Measurements from ENCODE around the gene TMPRSS11F.
"Not testable (repeated sequence)": the region's sequence is repeated elsewhere in the genome, so short reads cannot be mapped to it uniquely, and the experiment has no call there.

Gene TMPRSS11F

DNA sequence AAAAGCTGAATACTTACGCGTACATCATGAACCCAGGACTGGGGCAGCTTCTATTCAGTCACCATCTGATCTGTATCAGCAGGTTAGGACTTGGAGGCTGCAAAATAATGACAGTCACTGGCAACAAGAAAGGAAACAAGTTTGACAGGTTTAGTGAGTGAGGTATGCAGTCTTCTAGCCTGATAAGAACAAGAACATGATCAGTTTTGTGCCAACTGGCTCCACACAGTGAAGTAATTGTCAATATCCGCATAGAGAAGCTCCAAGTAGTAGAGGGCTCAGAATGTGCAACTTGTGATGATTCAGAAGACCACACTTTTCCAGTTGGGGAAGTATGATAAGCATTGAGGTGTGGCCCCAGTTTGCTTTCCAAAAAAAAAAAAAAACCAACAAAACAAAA, at the start of gene TMPRSS11F:
Gene TMPRSS11F, minus strand, starts transcription at position 77 of the 400 bp plus-strand sequence. Its CDS starts 49 bp downstream, at position 28.
- H3K9me3 ChIP-seq (ENCODE audit: control insufficient read depth, insufficient read depth, low read length) = no peaks in the 10 kb centered on the region
- H3K36me3 ChIP-seq (ENCODE audit: insufficient read depth, low read length) = no peaks in the 10 kb centered on the region
- no peaks in the 10 kb centered on the region for H3K4me1 ChIP-seq (ENCODE audit: insufficient read depth, low read length)
- H3K9ac ChIP-seq (ENCODE audit: low read depth, low read length) = no peak within 1 kb of the TSS

DNA sequence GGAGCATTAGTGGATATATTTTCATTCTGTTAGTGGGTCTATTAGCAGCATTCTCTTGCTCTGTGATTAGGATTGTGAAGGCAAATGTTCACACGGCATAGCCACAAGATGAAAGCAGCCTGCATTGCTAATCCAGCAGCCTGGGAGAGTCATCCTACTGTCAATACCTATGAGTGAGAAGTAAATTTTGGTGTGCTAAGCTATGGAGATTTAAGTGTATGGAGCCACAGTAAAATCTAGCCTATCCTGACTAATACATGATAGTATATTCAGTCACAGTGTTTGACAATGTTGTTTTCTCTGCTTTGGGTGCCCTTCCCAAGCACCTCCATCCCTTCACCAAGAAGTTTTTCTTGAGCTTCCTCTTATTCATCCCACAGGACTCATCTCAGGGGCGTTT, 47.2 kb upstream of the TMPRSS11F start:
- Histone ChIP-seq H3K36me3 (ENCODE audit: insufficient read depth, low read length) (no peaks in the 10 kb centered on the region), H3K4me1 (ENCODE audit: insufficient read depth, low read length) (no peaks in the 10 kb centered on the region; the same call in 1 of the 2 replicates), H3K9me3 (ENCODE audit: control insufficient read depth, insufficient read depth, low read length) (peaks cover 3% of the 10 kb centered on the region; the same call in 1 of the 2 replicates), H3K9ac (ENCODE audit: low read depth, low read length) (no peak overlapping the region)

DNA sequence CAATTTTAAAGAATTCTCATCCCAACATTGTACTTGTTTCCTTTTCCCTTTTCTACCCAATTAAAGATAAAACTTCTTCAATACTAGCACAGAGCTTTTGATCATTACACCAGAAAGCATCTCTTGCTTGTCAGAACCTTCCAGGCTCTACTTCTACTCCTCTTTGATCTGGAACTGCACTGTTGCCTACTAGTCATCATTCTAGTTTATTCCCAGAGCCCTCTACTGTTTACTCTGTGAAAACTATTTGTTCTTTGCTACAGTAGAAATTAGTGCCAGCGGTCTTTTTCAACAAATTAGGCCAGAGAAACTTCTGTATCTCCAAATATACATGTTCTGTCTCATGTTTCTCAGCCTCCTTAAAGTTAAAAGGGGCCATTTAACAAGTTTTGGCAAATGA, 46.8 kb upstream of the TMPRSS11F start:
- H3K4me1 ChIP-seq (ENCODE audit: insufficient read depth, low read length) = no peaks in the 10 kb centered on the region; the same call in 1 of the 2 replicates
- no peaks in the 10 kb centered on the region for H3K36me3 ChIP-seq (ENCODE audit: insufficient read depth, low read length)
- H3K9me3 ChIP-seq (ENCODE audit: control insufficient read depth, insufficient read depth, low read length) = peaks cover 3% of the 10 kb centered on the region; the same call in 1 of the 2 replicates
- no peak overlapping the region for H3K9ac ChIP-seq (ENCODE audit: low read depth, low read length)

DNA sequence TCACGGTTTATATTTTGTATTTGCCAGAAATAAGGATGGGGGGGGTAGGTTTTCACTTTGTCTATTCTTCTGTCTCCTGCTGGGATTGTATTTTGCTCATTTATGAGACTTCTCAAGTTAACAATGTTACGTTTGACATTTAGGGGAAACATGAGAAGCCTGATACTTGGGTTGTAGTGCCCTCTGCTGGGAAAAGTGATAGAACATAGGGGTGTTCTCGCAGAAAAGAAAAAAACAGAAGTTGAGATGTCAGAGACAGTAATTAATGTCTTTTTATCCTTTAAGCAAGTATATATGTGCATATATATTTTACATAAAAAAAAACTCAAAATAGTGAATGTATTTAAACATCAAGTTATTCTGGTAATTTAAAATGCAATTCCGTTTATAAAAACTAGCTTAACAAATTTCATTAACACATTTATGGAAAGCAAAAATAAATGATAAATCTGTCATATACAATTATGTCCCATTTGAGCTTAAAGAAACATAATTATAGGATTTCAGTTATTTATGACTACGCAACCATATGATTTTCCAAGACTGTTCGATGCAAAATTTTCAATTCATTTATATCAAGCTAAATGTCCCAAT, 46.0 kb upstream of the TMPRSS11F start:
- Histone ChIP-seq H3K9ac (ENCODE audit: low read depth, low read length) (no peak overlapping the region), H3K9me3 (ENCODE audit: control insufficient read depth, insufficient read depth, low read length) (peaks cover 3% of the 10 kb centered on the region; the same call in 1 of the 2 replicates), H3K4me1 (ENCODE audit: insufficient read depth, low read length) (no peaks in the 10 kb centered on the region; the same call in 1 of the 2 replicates), H3K36me3 (ENCODE audit: insufficient read depth, low read length) (no peaks in the 10 kb centered on the region)

DNA sequence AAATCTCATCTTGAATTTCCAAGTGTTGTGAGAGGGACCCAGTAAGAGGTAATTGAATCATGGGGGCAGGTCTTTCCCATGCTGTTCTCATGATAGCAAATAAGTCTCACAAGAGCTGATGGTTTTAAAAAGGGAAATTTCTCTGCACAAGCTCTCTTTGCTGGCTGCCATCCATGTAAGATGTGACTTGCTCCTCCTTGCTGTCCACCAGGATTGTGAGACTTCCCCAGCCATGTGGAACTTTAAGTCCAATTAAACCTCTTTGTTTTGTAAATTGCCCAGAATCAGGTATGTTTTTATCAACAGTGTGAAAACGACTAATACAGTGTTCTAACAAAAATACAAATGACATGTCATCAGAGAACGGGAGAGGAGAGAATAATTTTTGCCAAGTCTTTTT, 44.7 kb upstream of the TMPRSS11F start:
- H3K9ac ChIP-seq (ENCODE audit: low read depth, low read length); H3K4me1 ChIP-seq (ENCODE audit: insufficient read depth, low read length); H3K36me3 ChIP-seq (ENCODE audit: insufficient read depth, low read length); H3K9me3 ChIP-seq (ENCODE audit: control insufficient read depth, insufficient read depth, low read length): not testable (repeated sequence)

DNA sequence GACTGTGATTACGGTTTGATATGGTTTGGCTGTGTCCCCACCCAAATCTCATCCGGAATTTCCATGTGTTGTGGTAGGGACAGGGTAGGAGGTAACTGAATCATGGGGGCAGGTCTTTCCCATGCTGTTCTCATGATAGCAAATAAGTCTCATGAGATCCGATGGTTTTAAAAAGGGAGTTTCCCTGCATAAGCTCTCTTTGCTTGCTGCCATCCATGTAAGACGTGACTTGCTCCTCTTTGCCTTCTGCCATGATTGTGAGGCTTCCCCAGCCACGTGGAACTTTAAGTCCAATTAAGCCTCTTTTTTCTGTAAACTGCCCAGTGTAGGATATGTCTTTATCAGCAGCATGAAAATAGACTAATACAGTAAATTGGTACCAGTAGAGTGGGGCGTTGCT, 42.5 kb upstream of the TMPRSS11F start:
- not testable (repeated sequence) for H3K9me3 ChIP-seq (ENCODE audit: control insufficient read depth, insufficient read depth, low read length); H3K36me3 ChIP-seq (ENCODE audit: insufficient read depth, low read length); H3K4me1 ChIP-seq (ENCODE audit: insufficient read depth, low read length); H3K9ac ChIP-seq (ENCODE audit: low read depth, low read length)

DNA sequence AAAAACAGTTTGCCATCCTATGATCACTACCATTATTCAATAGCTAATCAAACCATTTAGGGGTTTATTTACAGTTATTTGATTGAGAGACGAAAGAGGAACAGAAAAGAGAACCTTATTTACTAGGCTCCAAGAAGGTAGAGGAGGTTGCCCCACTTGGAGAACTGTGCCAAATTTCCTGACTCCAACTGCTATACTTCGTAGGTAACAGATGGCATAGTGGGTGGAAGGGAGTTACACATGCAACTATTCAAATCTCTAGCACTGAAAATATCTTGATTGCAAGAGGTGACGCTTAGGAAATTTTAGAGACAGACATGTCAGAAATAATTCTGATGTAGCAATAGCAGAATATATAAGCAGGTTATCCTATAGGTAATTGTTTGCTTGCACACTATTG, 38.0 kb upstream of the TMPRSS11F start:
- no peaks in the 10 kb centered on the region for H3K9me3 ChIP-seq (ENCODE audit: control insufficient read depth, insufficient read depth, low read length)
- H3K36me3 ChIP-seq (ENCODE audit: insufficient read depth, low read length) = no peaks in the 10 kb centered on the region
- H3K9ac ChIP-seq (ENCODE audit: low read depth, low read length) = no peak overlapping the region
- no peaks in the 10 kb centered on the region for H3K4me1 ChIP-seq (ENCODE audit: insufficient read depth, low read length)

DNA sequence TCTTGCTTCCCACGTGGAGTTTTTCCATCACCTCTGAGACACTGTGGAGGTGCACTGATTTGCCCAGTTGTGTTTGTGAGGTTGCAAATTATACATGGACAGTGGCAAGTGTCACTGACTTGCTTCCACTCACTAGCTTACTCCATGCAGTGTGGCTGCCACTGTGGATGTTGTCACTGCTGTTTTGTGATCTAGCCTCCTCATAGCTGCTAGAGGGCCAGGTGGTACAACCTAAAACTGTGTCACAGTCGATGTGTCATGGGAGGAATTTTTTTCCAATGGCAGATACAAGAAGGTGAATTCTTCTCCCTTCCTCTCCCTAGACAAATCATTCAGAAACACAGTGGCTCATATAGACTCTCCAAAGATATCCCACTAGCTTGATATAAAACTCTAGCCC, 37.5 kb upstream of the TMPRSS11F start:
- H3K4me1 ChIP-seq (ENCODE audit: insufficient read depth, low read length) = no peaks in the 10 kb centered on the region
- H3K36me3 ChIP-seq (ENCODE audit: insufficient read depth, low read length) = no peaks in the 10 kb centered on the region
- H3K9ac ChIP-seq (ENCODE audit: low read depth, low read length) = no peak overlapping the region
- no peaks in the 10 kb centered on the region for H3K9me3 ChIP-seq (ENCODE audit: control insufficient read depth, insufficient read depth, low read length)

DNA sequence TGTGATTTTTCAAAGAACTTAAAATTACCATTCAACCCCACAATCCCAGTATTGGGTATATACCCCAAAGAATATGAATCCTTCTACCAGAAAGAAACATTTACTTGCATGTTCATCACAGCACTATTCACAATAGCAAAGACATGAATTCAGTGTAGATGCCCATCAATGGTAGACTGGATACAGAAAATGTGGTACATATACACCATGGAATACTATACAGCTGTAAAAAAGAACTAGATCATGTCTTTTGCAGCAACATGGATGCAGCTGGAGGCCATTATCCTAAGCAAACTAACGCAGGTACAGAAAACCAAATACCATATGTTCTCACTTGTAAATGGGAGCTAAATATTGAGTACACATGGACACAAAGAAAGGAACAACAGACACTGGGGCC, 34.1 kb upstream of the TMPRSS11F start:
- H3K9ac ChIP-seq (ENCODE audit: low read depth, low read length) = no peak overlapping the region
- H3K36me3 ChIP-seq (ENCODE audit: insufficient read depth, low read length) = no peaks in the 10 kb centered on the region
- H3K4me1 ChIP-seq (ENCODE audit: insufficient read depth, low read length) = no peaks in the 10 kb centered on the region
- no peaks in the 10 kb centered on the region for H3K9me3 ChIP-seq (ENCODE audit: control insufficient read depth, insufficient read depth, low read length)

DNA sequence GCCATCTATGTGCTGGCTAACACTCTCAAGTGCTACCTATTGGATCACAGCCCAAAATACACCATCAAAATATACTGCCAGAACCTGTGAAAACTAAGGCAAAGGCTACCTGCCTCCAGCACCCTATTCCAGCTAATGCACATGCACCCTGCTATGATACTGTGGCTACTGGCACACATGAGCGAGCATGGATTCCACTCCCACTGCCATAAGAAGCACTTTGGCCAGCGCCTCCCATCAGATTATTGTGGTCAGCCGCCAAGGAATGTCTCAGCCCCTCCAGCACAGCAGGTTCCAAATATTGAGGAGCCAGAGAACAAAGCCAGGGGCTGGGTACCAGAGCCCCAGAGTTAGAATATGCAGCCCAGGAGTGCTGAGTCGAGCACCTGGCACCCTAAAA, 32.5 kb upstream of the TMPRSS11F start:
- H3K36me3 ChIP-seq (ENCODE audit: insufficient read depth, low read length) = no peaks in the 10 kb centered on the region
- no peaks in the 10 kb centered on the region for H3K9me3 ChIP-seq (ENCODE audit: control insufficient read depth, insufficient read depth, low read length)
- no peaks in the 10 kb centered on the region for H3K4me1 ChIP-seq (ENCODE audit: insufficient read depth, low read length)
- H3K9ac ChIP-seq (ENCODE audit: low read depth, low read length) = no peak overlapping the region

DNA sequence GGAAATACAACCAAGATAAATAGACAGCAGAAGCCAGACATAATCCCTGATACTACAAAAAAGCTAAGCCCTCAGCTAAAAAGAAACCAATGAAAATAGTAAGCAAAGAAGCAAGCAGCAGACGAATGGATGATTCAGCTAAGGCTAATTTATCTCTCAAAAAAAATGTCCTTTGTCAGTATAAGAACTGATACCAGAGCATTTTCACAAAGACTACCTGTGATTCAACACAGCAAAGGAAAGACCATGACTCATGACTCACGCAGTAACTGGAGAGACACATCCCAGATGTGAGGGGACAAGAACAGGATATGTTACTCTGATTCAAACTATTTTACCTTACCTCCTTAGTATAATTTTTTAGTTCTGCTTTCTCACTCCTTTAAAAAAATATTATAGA, 22.7 kb upstream of the TMPRSS11F start:
- peaks cover 9% of the 10 kb centered on the region; the same call in 1 of the 2 replicates for H3K4me1 ChIP-seq (ENCODE audit: insufficient read depth, low read length)
- H3K9ac ChIP-seq (ENCODE audit: low read depth, low read length) = no peak overlapping the region
- no peaks in the 10 kb centered on the region for H3K9me3 ChIP-seq (ENCODE audit: control insufficient read depth, insufficient read depth, low read length)
- H3K36me3 ChIP-seq (ENCODE audit: insufficient read depth, low read length) = no peaks in the 10 kb centered on the region

DNA sequence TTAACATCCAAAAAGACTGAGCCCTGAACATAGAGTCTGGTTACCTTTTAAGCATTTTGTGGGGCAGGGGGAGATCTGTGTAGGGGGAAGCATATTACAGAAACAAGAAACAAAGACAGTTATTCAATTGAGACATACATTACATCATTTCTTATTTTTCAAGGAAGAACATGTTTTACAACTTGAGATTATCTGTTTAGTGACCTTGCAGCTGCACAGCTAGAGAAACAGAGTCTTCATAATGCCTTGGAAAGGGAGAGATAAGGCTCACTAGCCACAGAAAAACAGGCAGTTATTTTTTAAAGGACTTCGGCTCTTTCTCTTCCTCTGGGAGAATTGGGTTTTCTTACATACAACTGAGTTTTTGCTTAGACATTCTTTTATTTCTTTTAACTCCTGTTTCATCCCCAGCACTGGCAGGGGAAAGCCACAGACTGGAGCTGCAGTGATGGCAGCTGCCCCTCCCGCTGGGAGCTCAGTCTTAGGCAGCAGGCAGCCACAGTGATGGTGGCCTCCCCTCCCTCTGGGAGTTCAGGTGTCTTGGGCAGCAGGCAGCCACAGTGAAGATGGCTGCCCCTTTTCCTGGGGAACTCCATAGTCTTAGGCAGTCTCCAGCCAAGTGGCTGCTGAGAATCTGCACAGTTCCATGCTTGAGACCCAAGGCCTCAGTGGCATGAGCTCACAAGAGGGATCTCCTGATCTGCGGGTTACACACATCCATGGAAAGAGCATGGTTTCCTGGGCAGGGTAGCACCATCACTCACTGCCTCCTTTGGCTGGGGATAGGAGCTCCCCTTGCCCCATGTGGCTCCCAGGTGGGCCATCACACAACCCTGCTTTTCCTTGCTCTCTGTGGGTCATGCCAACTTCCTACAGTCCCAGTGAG, 19.4 kb upstream of the TMPRSS11F start:
- H3K36me3 ChIP-seq (ENCODE audit: insufficient read depth, low read length) = no peaks in the 10 kb centered on the region
- no peak overlapping the region for H3K9ac ChIP-seq (ENCODE audit: low read depth, low read length)
- H3K9me3 ChIP-seq (ENCODE audit: control insufficient read depth, insufficient read depth, low read length) = no peaks in the 10 kb centered on the region; the same call in 1 of the 2 replicates
- H3K4me1 ChIP-seq (ENCODE audit: insufficient read depth, low read length) = peaks cover 9% of the 10 kb centered on the region; the same call in 1 of the 2 replicates

DNA sequence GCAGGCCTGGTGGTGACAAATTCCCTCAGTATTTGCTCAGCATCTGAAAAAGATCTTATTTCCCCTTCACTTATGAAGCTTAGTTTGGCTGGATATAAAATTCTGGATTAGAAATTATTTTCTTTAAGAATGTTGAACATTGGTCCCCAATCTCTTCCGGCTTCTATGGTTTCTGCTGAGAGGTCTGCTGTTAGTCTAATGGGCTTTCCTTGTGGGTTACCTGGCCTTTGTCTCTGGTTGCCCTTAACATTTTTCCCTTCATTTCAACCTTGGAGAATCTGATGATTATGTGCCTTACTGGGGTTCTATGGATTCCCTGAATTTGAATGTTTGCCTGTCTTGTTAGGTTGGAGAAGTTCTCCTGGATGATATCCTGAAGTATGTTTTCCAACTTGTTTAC, 17.4 kb upstream of the TMPRSS11F start:
- H3K9ac ChIP-seq (ENCODE audit: low read depth, low read length) = no peak overlapping the region
- no peaks in the 10 kb centered on the region; the same call in 1 of the 2 replicates for H3K9me3 ChIP-seq (ENCODE audit: control insufficient read depth, insufficient read depth, low read length)
- H3K36me3 ChIP-seq (ENCODE audit: insufficient read depth, low read length) = no peaks in the 10 kb centered on the region
- H3K4me1 ChIP-seq (ENCODE audit: insufficient read depth, low read length) = peaks cover 1% of the 10 kb centered on the region; the same call in 1 of the 2 replicates

DNA sequence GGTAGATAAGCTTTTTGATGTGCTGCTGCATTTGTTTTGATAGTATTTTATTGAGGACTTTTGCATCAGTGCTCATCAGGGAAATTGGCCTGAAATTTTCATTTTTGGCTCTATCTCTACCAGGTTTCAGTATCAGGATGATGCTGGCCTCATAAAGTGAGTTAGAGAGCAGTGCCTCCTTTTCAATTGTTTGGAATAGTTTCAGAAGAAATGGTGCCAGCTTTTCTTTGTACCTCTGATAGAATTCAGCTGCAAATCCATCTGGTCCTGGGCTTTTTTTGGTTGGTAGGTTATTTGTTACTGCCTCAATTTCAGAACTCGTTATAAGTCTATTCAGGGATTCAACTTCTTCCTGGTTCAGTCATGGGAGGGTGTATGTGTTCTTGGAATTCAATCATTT, 15.6 kb upstream of the TMPRSS11F start:
- Histone ChIP-seq H3K4me1 (ENCODE audit: insufficient read depth, low read length) (no peaks in the 10 kb centered on the region), H3K36me3 (ENCODE audit: insufficient read depth, low read length) (no peaks in the 10 kb centered on the region), H3K9me3 (ENCODE audit: control insufficient read depth, insufficient read depth, low read length) (no peaks in the 10 kb centered on the region; the same call in 1 of the 2 replicates), H3K9ac (ENCODE audit: low read depth, low read length) (no peak overlapping the region)

DNA sequence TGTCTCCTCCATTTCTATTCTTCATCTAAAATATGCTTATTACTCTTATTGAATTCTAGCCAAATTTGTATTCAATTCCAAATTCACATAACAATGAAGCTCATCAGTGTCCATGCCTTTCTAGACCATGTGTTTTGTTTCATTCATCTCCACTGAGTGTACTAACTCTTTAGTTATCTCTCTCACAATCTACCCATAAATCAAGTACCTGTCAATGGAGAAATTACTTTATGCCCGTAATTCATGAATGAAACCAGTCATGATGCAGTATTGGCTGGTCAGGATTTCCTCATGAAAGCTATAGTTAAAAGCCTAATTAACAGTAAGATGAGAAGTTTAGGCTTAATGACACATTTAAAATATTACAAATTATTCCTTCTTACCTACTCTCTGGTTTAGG, 12.2 kb upstream of the TMPRSS11F start:
- no peak overlapping the region for H3K9ac ChIP-seq (ENCODE audit: low read depth, low read length)
- no peaks in the 10 kb centered on the region for H3K36me3 ChIP-seq (ENCODE audit: insufficient read depth, low read length)
- H3K4me1 ChIP-seq (ENCODE audit: insufficient read depth, low read length) = no peaks in the 10 kb centered on the region
- no peaks in the 10 kb centered on the region; the same call in 1 of the 2 replicates for H3K9me3 ChIP-seq (ENCODE audit: control insufficient read depth, insufficient read depth, low read length)
